ENCODE data around the gene SEC23A. TPM values are rescaled to one million over a fixed set of nuclear protein-coding genes. Genes with fewer than 3 reads are reported as not detected.

SEC23A gene
- total RNA-seq: 100 to 1,000 TPM; 128 to 164 TPM

GRCh38 chr14:39102969-39103957 is at the start of gene SEC23A:
TSS of gene SEC23A (minus strand) at chr14:39103235. CDS start at chr14:39096118, 7,117 bp downstream.

GRCh38 chr14:39114073-39114838 is 11.2 kb upstream of the SEC23A start, which contains the start of gene GEMIN2:
TSS of gene GEMIN2 (plus strand) at chr14:39114323. CDS start at chr14:39114339, 16 bp downstream.

Small RNA genes within 50 kb of the gene (small RNA-seq; reads per million reads assigned to genes)
- gene AL109628.1: 0 reads per million in 2 donors
- gene RF00019: 0 reads per million in 2 donors

Other genes with a start within 250 kb of the SEC23A start
- gene GEMIN2, start 11.1 kb upstream of the SEC23A start, total RNA-seq: 10 to 100 TPM; 22.0 to 33.0 TPM
- 10 to 100 TPM; 17.6 to 22.7 TPM for gene TRAPPC6B, start 67.1 kb upstream of the SEC23A start, total RNA-seq
- 10 to 100 TPM; 10.7 to 19.3 TPM for gene PNN, start 72.0 kb upstream of the SEC23A start, total RNA-seq
- 1 to 10 TPM; 6.9 to 7.7 TPM for gene MIA2, start 130.7 kb upstream of the SEC23A start, total RNA-seq

Measured in melanocyte of skin (primary cell).